Adrenal gland (tissue), 5 donors: ENCODE measurements around the gene ZNF611.
"Not testable (repeated sequence)": the region's sequence is repeated elsewhere in the genome, so short reads cannot be mapped to it uniquely, and the experiment has no call there.

Experiments used
- CTCF ChIP-seq, 6 experiments: fragments of 450-650 bp in 4 of 6; fragments of 200-600 bp in 2 of 6; sonication (generic) in 1 of 6; IDR thresholded peaks; 1 replicate in 5 of 6; 2 replicates in 1 of 6; pipeline versions ENCODE4 v1.5.1 to v1.8.0; 2016 to 2021; ENCODE audit warnings: antibody characterized with exemption in 6 of 6, mild to moderate bottlenecking in 2 of 6, moderate library complexity in 1 of 6
- POLR2A ChIP-seq, 2 donors: fragments of 450-650 bp; IDR thresholded peaks; one replicate each; pipeline ENCODE4 v1.6.1; 2017; ENCODE audit warnings: antibody characterized with exemption in 2 of 2, mild to moderate bottlenecking in 2 of 2, moderate library complexity in 1 of 2
- donor health status: DM: no; HTN: no; CAD: no.

GRCh38 chr19:52756447-52756846 is 21.6 kb upstream of the ZNF611 start:
- not testable (repeated sequence) for TF ChIP-seq CTCF, POLR2A (IDR thresholded peaks at IDR 0.05)
